ENCODE measurements around the gene NDOR1.
"Not testable (repeated sequence)": the region's sequence is repeated elsewhere in the genome, so short reads cannot be mapped to it uniquely, and the experiment has no call there.

Gene NDOR1

GRCh38 chr9:137245450-137246421 is 40.2 kb downstream of the NDOR1 start:
- no peak for DNase-seq

GRCh38 chr9:137247135-137247915 is 41.8 kb downstream of the NDOR1 start:
- DNase-seq: no peak

GRCh38 chr9:137247916-137248175 is 42.3 kb downstream of the NDOR1 start:
- DNase-seq: no peak

GRCh38 chr9:137250329-137251193 is 45.1 kb downstream of the NDOR1 start:
- peak; percentile 51 for DNase-seq

- DNase-seq: no peak
These were observed 45.6 kb downstream of the NDOR1 start, which contains the start of gene STPG3 for GRCh38 chr9:137251194-137251461. STPG3 (plus strand) TSS chr9:137251286; CDS start chr9:137251287, 1 bp downstream.

GRCh38 chr9:137251490-137252268 is 46.2 kb downstream of the NDOR1 start:
- DNase-seq: no peak

- no peak for DNase-seq
These were observed 47.3 kb downstream of the NDOR1 start for GRCh38 chr9:137252555-137253506.

GRCh38 chr9:137253717-137254623 is 48.5 kb downstream of the NDOR1 start:
- no peak for DNase-seq

GRCh38 chr9:137254624-137255447 is 49.3 kb downstream of the NDOR1 start, which contains the start of gene NELFB:
NELFB (plus strand) TSS chr9:137255327.
- DNase-seq: peak; percentile 29

- DNase-seq: no peak
These were observed 50.1 kb downstream of the NDOR1 start for GRCh38 chr9:137255448-137256114.

- DNase-seq: no peak
These were observed 50.9 kb downstream of the NDOR1 start for GRCh38 chr9:137256362-137256761.

- no peak for DNase-seq
These were observed 51.4 kb downstream of the NDOR1 start for GRCh38 chr9:137256856-137257255.

- not testable (repeated sequence) for DNase-seq
These were observed 56.8 kb downstream of the NDOR1 start for GRCh38 chr9:137262173-137262908.

- DNase-seq: no peak
These were observed 57.4 kb downstream of the NDOR1 start for GRCh38 chr9:137262909-137263285.

GRCh38 chr9:137263506-137263905 is 58.0 kb downstream of the NDOR1 start:
- no peak for DNase-seq

GRCh38 chr9:137264067-137264466 is 58.6 kb downstream of the NDOR1 start:
- no peak for DNase-seq

- DNase-seq: no peak
These were observed 60.1 kb downstream of the NDOR1 start for GRCh38 chr9:137265496-137266161.

Data from NCI-H524 treated with DMSO at 0.1 percent for 48 hours (cell line).